K562 (cell line): Measurements from ENCODE around the gene MT1HL1. TPM values are rescaled to one million over a fixed set of nuclear protein-coding genes. Genes with fewer than 3 reads are reported as not detected.

Experiments used
- ATAC-seq: fragments of 200-7000 bp; cut with Tn5 transposase; 3 replicates; pipeline ENCODE4 v1.9.1; 2020; ENCODE audit warnings: moderate library complexity
- BruUV-seq: library from RNA; stranded (reverse); fragments of 400-500 nt; replicated peaks from 2 replicates; lab custom pipeline; 2021; lab: Mats Ljungman, UMichigan
- CTCF ChIA-PET: fragments of 300-600 bp; formaldehyde crosslinking; extraction: SDS; loops from one replicate; lab custom pipeline; 2021; ENCODE audit warnings: low intra/inter-chr PET ratio; lab: Yijun Ruan, JAX
- POLR2A ChIA-PET: fragments of 300-600, 350-650 bp; sonication (Branson Sonifier 250); formaldehyde crosslinking; extraction: SDS; loops from one replicate; lab custom pipeline; 2021; ENCODE audit warnings: antibody characterized with exemption, inconsistent platforms; lab: Yijun Ruan, JAX
- DNase-seq, 4 experiments: peaks; one replicate each; pipeline versions ENCODE4 v3.0.0 to v3.0.0-alpha.2; 2011 to 2018; ENCODE audit warnings: low spot score in 3 of 4, mixed read lengths in 3 of 4; ENCODE audit errors: extremely low read depth in 1 of 4
- FAIRE-seq: peaks from 2 replicates; lab custom pipeline; 2011; peaks lifted over from hg19 to GRCh38; lab: Jason Lieb, UNC
- H2AFZ ChIP-seq: 2 replicates; pipeline ENCODE4 v1.6.0; 2011; ENCODE audit warnings: low read depth, low read length, control low read depth, inconsistent platforms
- H3K27ac ChIP-seq: fragments of 200-600 bp; 3 replicates; pipeline ENCODE4 v1.8.0; 2011; ENCODE audit warnings: low read depth, mild to moderate bottlenecking, control low read depth, inconsistent platforms, low read length, moderate library complexity, mixed read lengths; ENCODE audit errors: extremely low read depth
- H3K27me3 ChIP-seq, 2 experiments: fragments of 300-600 bp in 1 of 2; 2 replicates in 1 of 2; 3 replicates in 1 of 2; pipeline versions ENCODE4 v1.6.0 to v1.8.0; 2011; ENCODE audit warnings: inconsistent platforms in 2 of 2, low read length in 2 of 2, mild to moderate bottlenecking in 1 of 2, mixed read lengths in 1 of 2, moderate library complexity in 1 of 2; ENCODE audit not compliant: control insufficient read depth in 2 of 2, insufficient read depth in 2 of 2
- H3K36me3 ChIP-seq: fragments of 300-600 bp; 3 replicates; pipeline ENCODE4 v1.8.0; 2011; ENCODE audit warnings: mild to moderate bottlenecking, low read length, inconsistent platforms; ENCODE audit not compliant: control insufficient read depth, insufficient read depth
- H3K4me1 ChIP-seq, 2 experiments: fragments of 200-600 bp in 1 of 2; replicated peaks in 1 of 2; 2 replicates in 1 of 2; 3 replicates in 1 of 2; pipeline versions ENCODE4 v1.5.1 to v1.8.0; 2011; ENCODE audit warnings: inconsistent platforms in 2 of 2, low read length in 2 of 2, mild to moderate bottlenecking in 1 of 2, mixed read lengths in 1 of 2, moderate library complexity in 1 of 2; ENCODE audit not compliant: control insufficient read depth in 2 of 2, insufficient read depth in 2 of 2
- H3K4me2 ChIP-seq: 2 replicates; pipeline ENCODE4 v1.6.1; 2011; ENCODE audit warnings: low read length, control low read depth, inconsistent platforms, mixed read lengths; ENCODE audit not compliant: insufficient read depth
- H3K4me3 ChIP-seq: fragments of 200-600 bp; sonication (generic), shearing (Covaris generic); 2 replicates; pipeline ENCODE4 v1.5.1; 2016; ENCODE audit warnings: control low read depth, inconsistent platforms
- H3K79me2 ChIP-seq: fragments of 200-600 bp; 3 replicates; pipeline ENCODE4 v1.8.0; 2011; ENCODE audit warnings: low read length, inconsistent platforms; ENCODE audit not compliant: control insufficient read depth, insufficient read depth
- H3K9ac ChIP-seq, 2 experiments: 2 replicates each; pipeline versions ENCODE4 v1.6.0 to v1.6.1; 2011; ENCODE audit warnings: low read depth in 2 of 2, low read length in 2 of 2, control low read depth in 1 of 2, inconsistent platforms in 1 of 2, mild to moderate bottlenecking in 1 of 2, mixed read lengths in 1 of 2; ENCODE audit not compliant: insufficient read depth in 1 of 2
- H3K9me1 ChIP-seq: one replicate; pipeline ENCODE4 v1.6.0; 2011; ENCODE audit warnings: inconsistent platforms, mild to moderate bottlenecking, low read length, moderate library complexity; ENCODE audit not compliant: control insufficient read depth, insufficient read depth
- H3K9me3 ChIP-seq: replicated peaks from 2 replicates; pipeline ENCODE4 v1.5.1; 2011; ENCODE audit warnings: low read depth, low read length, inconsistent platforms; ENCODE audit not compliant: control insufficient read depth, insufficient read depth
- H4K20me1 ChIP-seq: replicated peaks from 2 replicates; pipeline ENCODE4 v1.6.1; 2011; ENCODE audit warnings: low read length, inconsistent platforms, mixed read lengths; ENCODE audit not compliant: control insufficient read depth, insufficient read depth
- CEBPG ChIP-seq, 3 experiments: fragments of 200-800 bp in 1 of 3; sonication (Bioruptor generic) in 1 of 3; sonication (generic) in 1 of 3; formaldehyde crosslinking in 1 of 3; IDR thresholded peaks in 2 of 3; conservative IDR thresholded peaks in 1 of 3; 2 replicates each; pipeline versions ENCODE4 v1.6.1 to v1.8.0; 2016 to 2022; ENCODE audit warnings: missing compliant biosample characterization in 2 of 3, missing genetic modification characterization in 2 of 3, mild to moderate bottlenecking in 1 of 3, missing genetic modification reagents in 1 of 3
- ELF4 ChIP-seq: fragments of 450-650 bp; formaldehyde crosslinking; IDR thresholded peaks from 2 replicates; pipeline ENCODE4 v1.4.0; 2022; ENCODE audit warnings: missing genetic modification characterization
- KDM4B ChIP-seq, 2 experiments: fragments of 450-650 bp in 1 of 2; sonication (generic) in 1 of 2; IDR thresholded peaks; 2 replicates each; pipeline ENCODE4 v1.6.1; 2016 to 2017; ENCODE audit warnings: borderline replicate concordance in 2 of 2, antibody characterized with exemption in 1 of 2, low read depth in 1 of 2, mild to moderate bottlenecking in 1 of 2
- PTBP1 ChIP-seq: fragments of 200-400 bp; formaldehyde crosslinking; IDR thresholded peaks from 2 replicates; pipeline ENCODE4 v1.6.1; 2017; ENCODE audit warnings: low read depth, low read length
- RB1 ChIP-seq: fragments of 450-650 bp; IDR thresholded peaks from 2 replicates; pipeline ENCODE4 v1.6.1; 2017; ENCODE audit warnings: low read depth, mild to moderate bottlenecking
- SUPT5H ChIP-seq: fragments of 450-650 bp; IDR thresholded peaks from 2 replicates; pipeline ENCODE4 v1.6.1; 2016
- ZNF436 ChIP-seq: fragments of 250-450, 450-650 bp; sonication (Bioruptor Pico); formaldehyde crosslinking; IDR thresholded peaks from 2 replicates; pipeline ENCODE4 v1.7.0; 2020; ENCODE audit warnings: mild to moderate bottlenecking
- ZNF76 ChIP-seq: fragments of 250-450 bp; sonication (Bioruptor Pico); IDR thresholded peaks from 2 replicates; pipeline ENCODE4 v1.4.0; 2020; ENCODE audit warnings: mild to moderate bottlenecking, moderate library complexity, borderline replicate concordance
- WGBS: fragments of 100-300 bp; shearing (Covaris generic); methylation state at CpG from one replicate; pipeline ENCODE4 v1.1.6; 2016; ENCODE audit warnings: low coverage, mixed read lengths; ENCODE audit not compliant: insufficient coverage; ENCODE audit errors: missing lambda C conversion rate; 5-methylcytosine and 5-hydroxymethylcytosine counted together
- in situ Hi-C: fragments of 300-500 bp; cut with MboI; formaldehyde crosslinking; loops from 4 replicates; pipeline ENCODE4 v1.15.0; 2018; ENCODE audit warnings: inconsistent platforms, mixed read lengths
- intact Hi-C: fragments of 100-400 bp; cut with micrococcal nuclease; formaldehyde crosslinking; loops from 2 replicates; pipeline ENCODE4 v1.14.2; 2022
- polyA plus RNA-seq, 8 experiments: library from polyadenylated mRNA; depleted of rRNA in 4 of 8; stranded (reverse) in 5 of 8; unstranded in 3 of 8; fragments of >200 nt; fragmentation: Nextera tagmentation in 2 of 8; fragmentation: Illumina TruSeq in 1 of 8; extraction: Ambion mirVana in 2 of 8; extraction: Trizol in 1 of 8; gene quantifications; 2 replicates each; pipeline versions ENCODE4 v1.2.1 to v1.2.3, GENCODE V29; 2011 to 2014; ENCODE audit warnings: inconsistent platforms in 1 of 8, missing spikeins in 1 of 8
- total RNA-seq, 7 experiments: library from RNA; depleted of rRNA in 6 of 7; stranded (reverse); fragments of >200 nt in 6 of 7; fragmentation: Illumina TruSeq in 2 of 7; extraction: Trizol in 2 of 7; gene quantifications; 2 replicates each; pipeline versions ENCODE4 v1.2.1 to v1.2.3, GENCODE V29; 2011 to 2021; ENCODE audit warnings: low replicate concordance in 1 of 7
- TF ChIP-seq, protein P1 (sequence below): fragments of 250-450 bp; sonication (Bioruptor Pico); IDR thresholded peaks from 2 replicates; pipeline ENCODE4 v1.5.1; 2021; ENCODE audit warnings: mild to moderate bottlenecking
- TF ChIP-seq, protein P2 (sequence below): fragments of 250-450 bp; sonication (Bioruptor Pico); IDR thresholded peaks from 2 replicates; pipeline ENCODE4 v1.5.0; 2020; ENCODE audit warnings: mild to moderate bottlenecking, borderline replicate concordance
- TF ChIP-seq, protein P3 (sequence below), 3 experiments: fragments of 200-800 bp in 1 of 3; fragments of 250-450 bp in 1 of 3; fragments of 450-650 bp in 1 of 3; sonication (Bioruptor Pico) in 1 of 3; sonication (Bioruptor generic) in 1 of 3; formaldehyde crosslinking in 1 of 3; IDR thresholded peaks; 2 replicates each; pipeline versions ENCODE4 v1.6.1 to v1.8.0; 2016 to 2022; ENCODE audit warnings: mild to moderate bottlenecking in 2 of 3, missing genetic modification characterization in 2 of 3, missing compliant biosample characterization in 1 of 3, moderate library complexity in 1 of 3
- TF ChIP-seq, protein P4 (sequence below): fragments of 450-650 bp; IDR thresholded peaks from 2 replicates; pipeline ENCODE4 v1.6.1; 2016; ENCODE audit warnings: mild to moderate bottlenecking

The MT1HL1 gene
- total and polyA plus RNA-seq, 9 of the 15 experiments (the other 6 are each of a cell fraction or from before 2014, with no cell fraction given): not detected

DNA sequence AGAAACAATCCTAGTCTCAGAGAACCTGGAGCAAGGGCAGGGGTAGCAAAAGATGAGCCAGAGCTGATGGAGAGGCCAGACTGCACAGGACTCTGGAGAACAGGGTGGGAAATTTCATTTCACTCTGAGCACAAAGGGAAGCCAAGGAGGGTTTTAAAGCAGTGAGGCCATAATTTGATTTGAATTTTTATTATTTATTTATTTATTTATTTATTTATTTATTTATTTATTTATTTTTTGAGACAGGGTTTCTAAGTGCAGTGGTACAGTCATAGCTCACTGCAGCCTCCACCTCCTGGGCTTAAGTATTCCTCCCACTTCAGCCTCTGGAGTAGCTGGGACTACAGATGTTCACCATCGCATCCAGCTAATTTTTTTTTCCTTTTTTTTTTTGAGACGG, 45.1 kb downstream of the MT1HL1 start:
- BruUV-seq: no TSS peak
- in situ Hi-C loops: no loop called here
- FAIRE-seq: no peak
- TF ChIP-seq RB1 (no peak), ZNF436 (CRISPR knock-in tag) (no peak), SUPT5H (no peak), PTBP1 (no peak), CEBPG (CRISPR knock-in tag; IDR thresholded peaks at IDR 0.05) (no peak), CEBPG (tag; conservative IDR thresholded peaks at IDR 0.05 in 1 of 2, IDR thresholded peaks at IDR 0.05 in 1 of 2) (no peak), ELF4 (CRISPR knock-in tag) (no peak), ZNF76 (no peak), KDM4B (IDR thresholded peaks at IDR 0.05; ENCODE audit: borderline replicate concordance in 2 of 2, low read depth in 1 of 2) (no peak)
- TF ChIP-seq, protein P1, sequence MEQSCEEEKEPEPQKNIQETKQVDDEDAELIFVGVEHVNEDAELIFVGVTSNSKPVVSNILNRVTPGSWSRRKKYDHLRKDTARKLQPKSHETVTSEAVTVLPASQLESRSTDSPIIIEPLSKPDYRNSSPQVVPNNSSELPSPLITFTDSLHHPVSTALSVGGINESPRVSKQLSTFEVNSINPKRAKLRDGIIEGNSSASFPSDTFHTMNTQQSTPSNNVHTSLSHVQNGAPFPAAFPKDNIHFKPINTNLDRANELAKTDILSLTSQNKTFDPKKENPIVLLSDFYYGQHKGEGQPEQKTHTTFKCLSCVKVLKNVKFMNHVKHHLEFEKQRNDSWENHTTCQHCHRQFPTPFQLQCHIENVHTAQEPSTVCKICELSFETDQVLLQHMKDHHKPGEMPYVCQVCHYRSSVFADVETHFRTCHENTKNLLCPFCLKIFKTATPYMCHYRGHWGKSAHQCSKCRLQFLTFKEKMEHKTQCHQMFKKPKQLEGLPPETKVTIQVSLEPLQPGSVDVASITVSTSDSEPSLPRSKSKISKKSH (CRISPR knock-in tag): no peak
- TF ChIP-seq, protein P2, sequence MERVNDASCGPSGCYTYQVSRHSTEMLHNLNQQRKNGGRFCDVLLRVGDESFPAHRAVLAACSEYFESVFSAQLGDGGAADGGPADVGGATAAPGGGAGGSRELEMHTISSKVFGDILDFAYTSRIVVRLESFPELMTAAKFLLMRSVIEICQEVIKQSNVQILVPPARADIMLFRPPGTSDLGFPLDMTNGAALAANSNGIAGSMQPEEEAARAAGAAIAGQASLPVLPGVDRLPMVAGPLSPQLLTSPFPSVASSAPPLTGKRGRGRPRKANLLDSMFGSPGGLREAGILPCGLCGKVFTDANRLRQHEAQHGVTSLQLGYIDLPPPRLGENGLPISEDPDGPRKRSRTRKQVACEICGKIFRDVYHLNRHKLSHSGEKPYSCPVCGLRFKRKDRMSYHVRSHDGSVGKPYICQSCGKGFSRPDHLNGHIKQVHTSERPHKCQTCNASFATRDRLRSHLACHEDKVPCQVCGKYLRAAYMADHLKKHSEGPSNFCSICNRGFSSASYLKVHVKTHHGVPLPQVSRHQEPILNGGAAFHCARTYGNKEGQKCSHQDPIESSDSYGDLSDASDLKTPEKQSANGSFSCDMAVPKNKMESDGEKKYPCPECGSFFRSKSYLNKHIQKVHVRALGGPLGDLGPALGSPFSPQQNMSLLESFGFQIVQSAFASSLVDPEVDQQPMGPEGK (CRISPR knock-in tag): no peak
- TF ChIP-seq, protein P3, sequence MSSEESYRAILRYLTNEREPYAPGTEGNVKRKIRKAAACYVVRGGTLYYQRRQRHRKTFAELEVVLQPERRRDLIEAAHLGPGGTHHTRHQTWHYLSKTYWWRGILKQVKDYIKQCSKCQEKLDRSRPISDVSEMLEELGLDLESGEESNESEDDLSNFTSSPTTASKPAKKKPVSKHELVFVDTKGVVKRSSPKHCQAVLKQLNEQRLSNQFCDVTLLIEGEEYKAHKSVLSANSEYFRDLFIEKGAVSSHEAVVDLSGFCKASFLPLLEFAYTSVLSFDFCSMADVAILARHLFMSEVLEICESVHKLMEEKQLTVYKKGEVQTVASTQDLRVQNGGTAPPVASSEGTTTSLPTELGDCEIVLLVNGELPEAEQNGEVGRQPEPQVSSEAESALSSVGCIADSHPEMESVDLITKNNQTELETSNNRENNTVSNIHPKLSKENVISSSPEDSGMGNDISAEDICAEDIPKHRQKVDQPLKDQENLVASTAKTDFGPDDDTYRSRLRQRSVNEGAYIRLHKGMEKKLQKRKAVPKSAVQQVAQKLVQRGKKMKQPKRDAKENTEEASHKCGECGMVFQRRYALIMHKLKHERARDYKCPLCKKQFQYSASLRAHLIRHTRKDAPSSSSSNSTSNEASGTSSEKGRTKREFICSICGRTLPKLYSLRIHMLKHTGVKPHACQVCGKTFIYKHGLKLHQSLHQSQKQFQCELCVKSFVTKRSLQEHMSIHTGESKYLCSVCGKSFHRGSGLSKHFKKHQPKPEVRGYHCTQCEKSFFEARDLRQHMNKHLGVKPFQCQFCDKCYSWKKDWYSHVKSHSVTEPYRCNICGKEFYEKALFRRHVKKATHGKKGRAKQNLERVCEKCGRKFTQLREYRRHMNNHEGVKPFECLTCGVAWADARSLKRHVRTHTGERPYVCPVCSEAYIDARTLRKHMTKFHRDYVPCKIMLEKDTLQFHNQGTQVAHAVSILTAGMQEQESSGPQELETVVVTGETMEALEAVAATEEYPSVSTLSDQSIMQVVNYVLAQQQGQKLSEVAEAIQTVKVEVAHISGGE (CRISPR knock-in tag; IDR thresholded peaks at IDR 0.05): no peak
- TF ChIP-seq, protein P4, sequence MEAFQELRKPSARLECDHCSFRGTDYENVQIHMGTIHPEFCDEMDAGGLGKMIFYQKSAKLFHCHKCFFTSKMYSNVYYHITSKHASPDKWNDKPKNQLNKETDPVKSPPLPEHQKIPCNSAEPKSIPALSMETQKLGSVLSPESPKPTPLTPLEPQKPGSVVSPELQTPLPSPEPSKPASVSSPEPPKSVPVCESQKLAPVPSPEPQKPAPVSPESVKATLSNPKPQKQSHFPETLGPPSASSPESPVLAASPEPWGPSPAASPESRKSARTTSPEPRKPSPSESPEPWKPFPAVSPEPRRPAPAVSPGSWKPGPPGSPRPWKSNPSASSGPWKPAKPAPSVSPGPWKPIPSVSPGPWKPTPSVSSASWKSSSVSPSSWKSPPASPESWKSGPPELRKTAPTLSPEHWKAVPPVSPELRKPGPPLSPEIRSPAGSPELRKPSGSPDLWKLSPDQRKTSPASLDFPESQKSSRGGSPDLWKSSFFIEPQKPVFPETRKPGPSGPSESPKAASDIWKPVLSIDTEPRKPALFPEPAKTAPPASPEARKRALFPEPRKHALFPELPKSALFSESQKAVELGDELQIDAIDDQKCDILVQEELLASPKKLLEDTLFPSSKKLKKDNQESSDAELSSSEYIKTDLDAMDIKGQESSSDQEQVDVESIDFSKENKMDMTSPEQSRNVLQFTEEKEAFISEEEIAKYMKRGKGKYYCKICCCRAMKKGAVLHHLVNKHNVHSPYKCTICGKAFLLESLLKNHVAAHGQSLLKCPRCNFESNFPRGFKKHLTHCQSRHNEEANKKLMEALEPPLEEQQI: no peak

More for the DNA sequence above, 45.1 kb downstream of the MT1HL1 start:
- no peak overlapping the region for H3K9ac ChIP-seq
- H4K20me1 ChIP-seq: no peaks in the 10 kb centered on the region
- no peaks in the 10 kb centered on the region for H3K4me1 ChIP-seq
- H3K9me3 ChIP-seq: no peaks in the 10 kb centered on the region
- H3K4me3 ChIP-seq: no peak overlapping the region
- H3K36me3 ChIP-seq: no peaks in the 10 kb centered on the region
- 0% methylated on average over 1 of the region's 2 CpGs for WGBS
- H3K27ac ChIP-seq: no peak overlapping the region
- H3K9me1 ChIP-seq: no peaks in the 10 kb centered on the region
- no peak overlapping the region for H2AFZ ChIP-seq
- DNase-seq (no peak), ATAC-seq (no peak)
- H3K27me3 ChIP-seq: peaks cover 5 to 43% of the 10 kb centered on the region in 2 experiments; a peak in 4 of 5 replicates
- intact Hi-C loops: loop anchor here (5.0 kb wide), 1 partner anchor 352 kb away; no protein-coding TSS in a partner anchor
- POLR2A ChIA-PET: no interaction called here
- CTCF ChIA-PET: interaction anchor here (0.6 kb wide), 1 partner anchor 423 kb away, joined by 5 read pairs; no protein-coding TSS in a partner anchor
- H3K4me2 ChIP-seq: no peak overlapping the region
- no peaks in the 10 kb centered on the region for H3K79me2 ChIP-seq
